Effector memory CD4-positive, alpha-beta T cell (primary cell): ENCODE measurements around the gene FYB2.

Experiments used
- DNase-seq, 3 donors: peaks; one replicate each; pipeline ENCODE4 v3.0.0-alpha.2; 2020
- H3K27ac ChIP-seq: 2 replicates; pipeline ENCODE4 v1.7.0; 2013; ENCODE audit warnings: mild to moderate bottlenecking, low read length, moderate library complexity; ENCODE audit not compliant: insufficient read depth, poor library complexity, severe bottlenecking
- H3K27me3 ChIP-seq: replicated peaks from 2 replicates; pipeline ENCODE4 v1.7.0; 2013; ENCODE audit warnings: mild to moderate bottlenecking, low read length; ENCODE audit not compliant: insufficient read depth, control insufficient read depth, poor library complexity, severe bottlenecking
- H3K36me3 ChIP-seq: 2 replicates; pipeline ENCODE4 v1.7.0; 2013; ENCODE audit warnings: mild to moderate bottlenecking, low read length, moderate library complexity; ENCODE audit not compliant: control insufficient read depth, insufficient read depth
- H3K4me1 ChIP-seq: 2 replicates; pipeline ENCODE4 v1.7.0; 2013; ENCODE audit warnings: low read length, mild to moderate bottlenecking; ENCODE audit not compliant: control insufficient read depth, insufficient read depth, poor library complexity, severe bottlenecking
- H3K4me3 ChIP-seq: 2 replicates; pipeline ENCODE4 v1.7.0; 2013; ENCODE audit warnings: low read length, low read depth, mild to moderate bottlenecking; ENCODE audit not compliant: insufficient read depth, poor library complexity, severe bottlenecking
- H3K9me3 ChIP-seq: 2 replicates; pipeline ENCODE4 v1.7.0; 2013; ENCODE audit warnings: mild to moderate bottlenecking, low read length, moderate library complexity; ENCODE audit not compliant: control insufficient read depth

The FYB2 gene

GRCh38 chr1:56836359-56836758, 17.2 kb upstream of the FYB2 start:
- DNase-seq: no peak
- no peak overlapping the region for H3K27ac ChIP-seq
- no peaks in the 10 kb centered on the region for H3K9me3 ChIP-seq
- no peak overlapping the region for H3K4me3 ChIP-seq
- no peaks in the 10 kb centered on the region for H3K36me3 ChIP-seq
- no peaks in the 10 kb centered on the region for H3K4me1 ChIP-seq
- H3K27me3 ChIP-seq: no peaks in the 10 kb centered on the region

- H3K9me3 ChIP-seq: no peaks in the 10 kb centered on the region
- H3K27ac ChIP-seq: no peak overlapping the region
- no peaks in the 10 kb centered on the region for H3K36me3 ChIP-seq
- H3K4me3 ChIP-seq: no peak overlapping the region
- H3K27me3 ChIP-seq: no peaks in the 10 kb centered on the region
- no peaks in the 10 kb centered on the region for H3K4me1 ChIP-seq
- DNase-seq: no peak
Observed at GRCh38 chr1:56835657-56836056, 16.5 kb upstream of the FYB2 start.

- no peaks in the 10 kb centered on the region for H3K36me3 ChIP-seq
- DNase-seq: no peak
- H3K27me3 ChIP-seq: no peaks in the 10 kb centered on the region
- H3K4me3 ChIP-seq: no peak overlapping the region
- H3K4me1 ChIP-seq: no peaks in the 10 kb centered on the region
- H3K27ac ChIP-seq: no peak overlapping the region
- no peaks in the 10 kb centered on the region for H3K9me3 ChIP-seq
Observed at GRCh38 chr1:56834137-56834900, 15.1 kb upstream of the FYB2 start.

GRCh38 chr1:56833088-56833487, 13.9 kb upstream of the FYB2 start:
- H3K9me3 ChIP-seq: no peaks in the 10 kb centered on the region
- H3K27ac ChIP-seq: no peak overlapping the region
- H3K36me3 ChIP-seq: no peaks in the 10 kb centered on the region
- DNase-seq: no peak
- no peak overlapping the region for H3K4me3 ChIP-seq
- no peaks in the 10 kb centered on the region for H3K4me1 ChIP-seq
- H3K27me3 ChIP-seq: no peaks in the 10 kb centered on the region

GRCh38 chr1:56831871-56832693, 12.9 kb upstream of the FYB2 start:
- Histone ChIP-seq H3K36me3 (no peaks in the 10 kb centered on the region), H3K4me3 (no peak overlapping the region), H3K9me3 (no peaks in the 10 kb centered on the region), H3K27me3 (no peaks in the 10 kb centered on the region), H3K4me1 (no peaks in the 10 kb centered on the region), H3K27ac (no peak overlapping the region)
- DNase-seq: peak; percentile 19 to 52 (median 38)

- no peak for DNase-seq
- Histone ChIP-seq H3K4me3 (no peak overlapping the region), H3K27me3 (no peaks in the 10 kb centered on the region), H3K27ac (no peak overlapping the region), H3K9me3 (no peaks in the 10 kb centered on the region), H3K4me1 (no peaks in the 10 kb centered on the region), H3K36me3 (no peaks in the 10 kb centered on the region)
Observed at GRCh38 chr1:56830052-56830451, 10.8 kb upstream of the FYB2 start.

- Histone ChIP-seq H3K9me3 (no peaks in the 10 kb centered on the region), H3K27me3 (no peaks in the 10 kb centered on the region), H3K4me1 (no peaks in the 10 kb centered on the region), H3K36me3 (no peaks in the 10 kb centered on the region), H3K4me3 (no peak overlapping the region), H3K27ac (no peak overlapping the region)
- DNase-seq: no peak
Observed at GRCh38 chr1:56827711-56828110, 8.5 kb upstream of the FYB2 start.

- no peak overlapping the region for H3K4me3 ChIP-seq
- H3K36me3 ChIP-seq: no peaks in the 10 kb centered on the region
- no peak overlapping the region for H3K27ac ChIP-seq
- H3K4me1 ChIP-seq: no peaks in the 10 kb centered on the region
- no peaks in the 10 kb centered on the region for H3K9me3 ChIP-seq
- no peak for DNase-seq
- H3K27me3 ChIP-seq: no peaks in the 10 kb centered on the region
Observed at GRCh38 chr1:56825436-56825835, 6.2 kb upstream of the FYB2 start.

GRCh38 chr1:56824938-56825337, 5.7 kb upstream of the FYB2 start:
- no peak overlapping the region for H3K4me3 ChIP-seq
- H3K27ac ChIP-seq: no peak overlapping the region
- H3K4me1 ChIP-seq: no peaks in the 10 kb centered on the region
- no peaks in the 10 kb centered on the region for H3K9me3 ChIP-seq
- no peaks in the 10 kb centered on the region for H3K36me3 ChIP-seq
- no peak for DNase-seq
- H3K27me3 ChIP-seq: no peaks in the 10 kb centered on the region

GRCh38 chr1:56824271-56824670, 5.1 kb upstream of the FYB2 start:
- Histone ChIP-seq H3K9me3 (no peaks in the 10 kb centered on the region), H3K4me3 (no peak overlapping the region), H3K4me1 (no peaks in the 10 kb centered on the region), H3K27me3 (no peaks in the 10 kb centered on the region), H3K36me3 (no peaks in the 10 kb centered on the region), H3K27ac (no peak overlapping the region)
- DNase-seq: no peak
